ENCODE measurements around the gene RYR1.

DNA sequence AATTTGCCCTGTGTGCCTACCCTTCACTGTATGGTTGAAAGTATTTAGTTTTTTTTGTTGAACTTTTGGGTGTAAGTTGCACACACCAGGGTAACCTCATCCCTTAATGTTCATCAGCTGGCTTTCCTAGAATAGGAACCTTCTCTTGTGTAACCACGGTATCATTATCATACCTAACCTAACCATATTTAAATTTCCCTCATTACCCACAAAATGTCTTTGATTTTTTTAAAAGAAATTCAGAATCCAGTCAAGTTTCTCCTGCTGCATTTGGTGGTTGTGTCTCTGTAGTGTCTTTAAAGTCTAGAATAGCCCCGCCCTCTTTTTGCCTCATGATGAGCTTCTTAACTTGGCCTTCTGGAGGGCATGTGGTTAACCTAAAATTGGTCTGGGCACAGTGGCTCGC, 80.3 kb downstream of the RYR1 start:
- TF ChIP-seq EZH2phosphoT487 (IDR thresholded peaks at IDR 0.05; ENCODE audit: low read depth, severe bottlenecking, unreplicated experiment) (no peak), EZH2 (IDR thresholded peaks at IDR 0.05; ENCODE audit: borderline replicate concordance) (no peak)
- TF ChIP-seq, protein P1, sequence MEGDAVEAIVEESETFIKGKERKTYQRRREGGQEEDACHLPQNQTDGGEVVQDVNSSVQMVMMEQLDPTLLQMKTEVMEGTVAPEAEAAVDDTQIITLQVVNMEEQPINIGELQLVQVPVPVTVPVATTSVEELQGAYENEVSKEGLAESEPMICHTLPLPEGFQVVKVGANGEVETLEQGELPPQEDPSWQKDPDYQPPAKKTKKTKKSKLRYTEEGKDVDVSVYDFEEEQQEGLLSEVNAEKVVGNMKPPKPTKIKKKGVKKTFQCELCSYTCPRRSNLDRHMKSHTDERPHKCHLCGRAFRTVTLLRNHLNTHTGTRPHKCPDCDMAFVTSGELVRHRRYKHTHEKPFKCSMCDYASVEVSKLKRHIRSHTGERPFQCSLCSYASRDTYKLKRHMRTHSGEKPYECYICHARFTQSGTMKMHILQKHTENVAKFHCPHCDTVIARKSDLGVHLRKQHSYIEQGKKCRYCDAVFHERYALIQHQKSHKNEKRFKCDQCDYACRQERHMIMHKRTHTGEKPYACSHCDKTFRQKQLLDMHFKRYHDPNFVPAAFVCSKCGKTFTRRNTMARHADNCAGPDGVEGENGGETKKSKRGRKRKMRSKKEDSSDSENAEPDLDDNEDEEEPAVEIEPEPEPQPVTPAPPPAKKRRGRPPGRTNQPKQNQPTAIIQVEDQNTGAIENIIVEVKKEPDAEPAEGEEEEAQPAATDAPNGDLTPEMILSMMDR (IDR thresholded peaks at IDR 0.05; ENCODE audit: poor library complexity): no peak

Measured in hepatocyte (in vitro differentiated cells).